GM21723 (cell line): ENCODE measurements around the gene CACNA2D2.
A peak's percentile ranks its signal among the peaks of the same experiment; 100 is the strongest.

Experiments
- ATAC-seq: cut with Tn5 transposase; IDR thresholded peaks from one replicate; pipeline ENCODE4 v1.9.1; 2021; ENCODE audit warnings: mild to moderate bottlenecking, moderate library complexity; ENCODE audit not compliant: unreplicated experiment

The CACNA2D2 gene

DNA sequence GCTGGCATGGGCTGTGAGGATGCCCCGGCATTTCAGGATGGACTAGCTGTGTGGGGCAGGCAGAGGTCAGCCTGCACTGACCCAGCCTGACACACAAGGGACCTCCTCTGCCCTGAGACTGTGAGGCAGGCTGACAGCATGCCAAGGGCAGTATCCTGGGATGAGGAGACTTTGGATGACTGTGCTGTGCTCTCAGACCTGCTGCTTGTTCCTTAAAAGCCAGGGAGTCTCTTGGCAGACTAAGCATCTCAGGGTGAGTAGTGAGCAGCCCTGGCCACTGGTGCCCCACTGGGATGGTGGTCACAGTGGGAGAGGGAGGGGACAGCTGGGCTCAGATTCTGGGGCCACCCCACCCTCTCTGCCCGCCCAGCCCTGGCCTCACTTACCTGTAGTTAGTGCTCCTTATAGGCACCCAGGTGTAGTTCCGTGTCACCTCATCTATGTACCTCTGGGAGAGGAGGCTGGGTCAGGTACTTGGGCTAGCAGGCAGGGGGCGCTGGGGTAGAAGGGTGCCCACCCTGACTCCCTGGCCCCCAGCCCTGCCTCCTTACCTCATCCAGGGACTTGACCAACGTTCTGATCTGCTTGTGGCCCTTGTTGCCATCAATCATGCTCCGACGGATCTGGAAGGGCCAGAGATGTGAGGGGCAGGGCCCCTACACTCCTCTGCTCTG lies 128.0 kb downstream of the CACNA2D2 start:
- ATAC-seq, result no peak

DNA sequence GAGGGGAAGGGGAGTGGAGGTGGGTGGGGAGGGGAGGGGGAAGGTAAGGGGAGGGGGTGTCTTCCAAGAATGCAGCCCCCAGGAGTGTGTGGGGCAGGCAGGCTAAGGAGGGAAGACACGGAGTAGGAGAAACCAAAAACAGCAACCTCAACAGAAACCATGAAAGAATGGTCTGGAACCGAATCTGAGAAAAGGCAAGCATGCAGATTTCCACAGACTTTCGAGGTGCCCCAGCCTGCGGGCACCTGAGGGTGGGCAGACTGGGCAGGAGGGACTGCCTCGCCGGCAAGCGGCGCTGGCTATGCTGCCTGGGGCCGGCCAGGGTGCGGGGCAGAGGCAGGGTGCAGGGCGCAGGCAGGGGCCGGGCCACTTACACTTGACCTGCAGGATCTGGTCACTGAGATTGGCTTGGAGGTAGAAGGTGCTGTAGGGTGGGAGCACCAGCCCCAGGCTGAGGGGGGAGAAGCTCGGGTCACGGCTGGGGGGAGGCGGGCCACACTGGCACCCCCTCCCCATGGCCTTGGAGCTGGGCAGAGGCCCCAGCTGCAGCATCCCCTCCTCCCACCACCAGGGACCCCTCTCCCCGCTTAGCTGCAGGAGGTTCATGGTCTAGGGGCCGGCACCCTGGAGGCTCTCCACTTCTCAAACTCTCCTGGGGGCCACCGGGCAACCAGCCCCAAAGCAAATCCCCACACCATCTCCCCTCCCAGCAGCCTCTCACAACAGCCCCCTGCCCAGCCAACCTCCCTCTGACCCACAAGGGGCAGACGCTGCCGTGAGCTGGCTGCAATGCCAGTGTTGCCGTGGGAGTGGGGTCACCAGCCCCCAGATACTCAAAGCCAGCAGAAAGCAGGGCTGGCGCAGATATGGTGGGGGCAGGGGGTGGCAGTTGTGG lies 128.8 kb downstream of the CACNA2D2 start:
- ATAC-seq, result no peak

DNA sequence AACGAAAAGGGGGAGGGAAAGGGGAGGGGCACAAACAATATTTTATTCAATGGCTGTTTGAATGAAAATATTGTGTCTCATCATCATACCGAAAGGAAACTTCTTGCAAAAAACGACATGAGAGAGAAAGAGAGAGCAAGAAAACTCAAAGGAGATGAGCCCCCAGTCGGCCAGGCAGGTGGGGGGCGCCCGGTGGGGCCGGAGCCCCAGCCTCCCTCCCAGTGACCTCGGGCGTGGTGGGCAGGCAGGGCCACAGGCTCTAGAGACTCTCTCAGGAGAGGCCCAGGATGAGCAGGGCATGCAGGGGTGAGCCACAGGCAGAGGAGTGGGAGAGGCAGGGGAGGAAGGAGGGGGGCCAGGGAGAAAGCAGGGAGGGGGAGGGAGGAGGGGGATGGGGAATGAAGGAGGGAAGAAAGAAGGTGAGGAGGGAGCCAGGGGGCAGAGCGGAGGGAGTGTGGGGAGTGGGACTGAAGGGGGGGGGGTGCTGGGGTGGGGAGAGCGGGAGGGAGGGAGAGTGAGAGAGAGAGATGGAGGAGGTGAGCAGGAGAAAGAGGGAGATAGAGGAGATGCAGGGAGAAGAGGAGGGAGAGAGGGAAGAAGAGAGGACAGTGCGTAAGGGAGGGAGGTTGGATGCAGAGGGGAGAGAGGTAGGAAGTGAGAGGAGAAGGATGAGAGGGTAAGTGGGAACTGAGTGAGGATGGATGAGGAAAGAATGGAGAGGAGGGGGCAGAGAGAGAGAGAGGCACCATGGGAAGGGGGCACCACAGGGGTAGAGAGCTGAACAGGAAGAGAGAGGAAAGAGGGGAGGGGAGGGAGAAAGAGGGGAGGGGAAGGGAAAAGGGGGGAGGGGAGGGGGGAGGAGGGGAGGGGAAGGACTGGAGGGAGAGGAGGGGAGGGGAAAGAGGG lies 130.0 kb downstream of the CACNA2D2 start:
- ATAC-seq, result no peak

GRCh38 chr3:50372349-50372748 lies 131.1 kb downstream of the CACNA2D2 start:
- no peak for ATAC-seq

GRCh38 chr3:50371133-50371685 lies 132.2 kb downstream of the CACNA2D2 start:
- no peak for ATAC-seq

DNA sequence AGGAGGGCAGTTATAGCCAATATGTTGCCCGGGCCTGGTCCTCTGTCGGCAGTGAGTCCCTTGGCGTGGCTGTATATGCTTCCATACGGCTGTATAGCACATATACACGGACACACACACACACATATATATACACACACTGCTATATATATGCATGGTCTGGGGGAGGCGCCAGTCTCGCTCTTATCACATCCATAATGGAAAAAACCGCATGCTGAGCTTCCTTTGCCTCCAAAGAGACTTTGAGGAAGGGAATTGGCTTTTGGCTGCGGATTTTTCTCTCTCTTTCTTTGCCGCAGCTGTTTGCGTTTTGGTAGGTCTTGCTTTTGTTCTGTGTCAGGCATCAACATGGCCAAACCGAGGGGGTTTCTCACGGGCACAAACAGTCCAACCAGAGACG lies 132.8 kb downstream of the CACNA2D2 start:
- no peak for ATAC-seq

GRCh38 chr3:50369012-50369670 lies 134.3 kb downstream of the CACNA2D2 start:
- no peak for ATAC-seq

DNA sequence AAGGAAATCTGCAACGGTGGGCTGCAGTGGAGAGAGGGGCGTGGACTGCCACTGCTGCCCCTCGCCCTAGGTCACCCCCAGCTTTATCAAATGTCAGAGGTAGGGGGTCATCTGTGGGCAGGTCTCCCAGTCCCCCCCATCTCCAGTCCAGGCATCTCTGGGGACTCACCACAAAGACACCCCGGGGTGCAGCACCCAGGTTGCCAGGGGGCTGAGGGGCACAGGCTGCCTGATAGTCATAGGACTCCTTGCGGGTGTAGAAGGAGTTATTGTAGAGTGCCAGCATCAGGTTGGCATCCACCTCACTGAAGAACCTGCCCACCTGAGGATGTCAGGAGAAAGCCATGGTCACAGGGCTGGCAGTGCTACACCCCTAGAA lies 137.6 kb downstream of the CACNA2D2 start:
- ATAC-seq, result no peak

DNA sequence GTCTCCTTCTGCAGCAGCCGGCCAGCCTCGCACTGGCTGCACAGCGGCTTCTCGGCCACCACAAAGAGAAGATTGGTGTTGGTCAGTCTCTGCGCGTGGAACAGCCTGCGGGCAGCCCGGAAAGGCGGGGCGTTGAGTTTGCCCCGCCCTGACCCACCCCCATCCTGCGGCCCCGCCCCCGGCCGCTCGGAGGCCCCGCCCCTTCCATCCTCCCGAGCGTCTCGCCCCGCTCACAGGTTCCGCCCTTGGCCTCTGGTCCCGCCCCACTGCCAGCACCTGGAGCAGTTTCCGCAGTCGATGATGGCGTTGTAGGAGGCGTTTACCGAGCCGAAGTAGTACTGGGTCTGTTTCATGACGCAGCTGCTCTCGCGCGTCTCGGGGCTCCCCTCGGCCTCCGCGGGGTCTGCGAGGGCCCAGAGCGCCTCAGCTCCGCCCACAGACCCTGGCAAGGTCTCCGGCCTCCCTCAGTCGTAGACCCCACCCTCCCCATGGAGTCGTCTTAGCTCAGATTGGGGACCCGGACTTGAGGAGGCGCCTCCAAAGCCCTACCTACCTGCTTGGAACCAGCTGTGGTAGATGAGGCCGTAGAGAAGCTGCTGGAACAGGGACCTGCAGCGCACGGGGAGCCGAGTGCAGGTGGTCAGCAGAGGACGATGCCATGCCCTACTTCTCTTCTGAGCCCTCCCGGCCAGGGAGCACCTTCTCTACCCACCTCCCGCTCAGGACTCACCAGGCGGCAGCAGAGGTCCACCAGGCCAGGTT lies 138.2 kb downstream of the CACNA2D2 start:
- ATAC-seq, result peak; percentile 85

DNA sequence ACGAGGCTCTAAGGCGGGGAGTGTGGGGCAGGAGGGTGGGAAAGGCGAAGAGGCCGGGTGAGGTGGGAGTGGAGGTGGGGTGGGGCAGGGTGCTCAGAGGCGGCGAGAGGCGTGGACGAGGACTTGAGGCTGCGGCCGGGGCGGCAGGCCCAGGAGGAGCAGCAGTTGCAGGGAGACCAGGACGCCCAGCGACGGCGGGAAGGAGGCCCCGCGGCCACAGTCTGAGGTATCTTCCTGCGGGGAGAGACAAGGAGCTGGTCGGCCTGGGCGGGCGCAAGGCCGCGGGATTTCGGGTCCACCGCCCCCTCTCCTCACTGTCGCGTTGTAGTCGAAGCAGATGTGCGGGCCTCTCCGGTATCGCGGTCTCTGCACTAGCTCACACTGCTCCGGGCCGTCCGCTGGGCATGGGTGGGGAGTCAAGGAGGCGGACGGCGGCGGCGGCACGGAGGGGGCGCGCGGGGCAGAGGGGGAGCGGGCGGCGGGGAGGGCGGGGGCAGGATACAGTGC lies 138.8 kb downstream of the CACNA2D2 start:
- no peak for ATAC-seq

- ATAC-seq, result peak; percentile 15
Measured at GRCh38 chr3:50359760-50360110, 143.7 kb downstream of the CACNA2D2 start.

- ATAC-seq, result peak; percentile 99
Measured at GRCh38 chr3:50358911-50359759, 144.3 kb downstream of the CACNA2D2 start, which contains the start of gene TMEM115. TSS of gene TMEM115 (minus strand) at chr3:50359521. CDS start at chr3:50359063, 458 bp downstream.

- no peak for ATAC-seq
Measured at GRCh38 chr3:50358355-50358910, 145.0 kb downstream of the CACNA2D2 start.

- no peak for ATAC-seq
Measured at GRCh38 chr3:50357481-50357880, 146.0 kb downstream of the CACNA2D2 start.

- ATAC-seq, result no peak
Measured at GRCh38 chr3:50356553-50356952, 146.9 kb downstream of the CACNA2D2 start.

DNA sequence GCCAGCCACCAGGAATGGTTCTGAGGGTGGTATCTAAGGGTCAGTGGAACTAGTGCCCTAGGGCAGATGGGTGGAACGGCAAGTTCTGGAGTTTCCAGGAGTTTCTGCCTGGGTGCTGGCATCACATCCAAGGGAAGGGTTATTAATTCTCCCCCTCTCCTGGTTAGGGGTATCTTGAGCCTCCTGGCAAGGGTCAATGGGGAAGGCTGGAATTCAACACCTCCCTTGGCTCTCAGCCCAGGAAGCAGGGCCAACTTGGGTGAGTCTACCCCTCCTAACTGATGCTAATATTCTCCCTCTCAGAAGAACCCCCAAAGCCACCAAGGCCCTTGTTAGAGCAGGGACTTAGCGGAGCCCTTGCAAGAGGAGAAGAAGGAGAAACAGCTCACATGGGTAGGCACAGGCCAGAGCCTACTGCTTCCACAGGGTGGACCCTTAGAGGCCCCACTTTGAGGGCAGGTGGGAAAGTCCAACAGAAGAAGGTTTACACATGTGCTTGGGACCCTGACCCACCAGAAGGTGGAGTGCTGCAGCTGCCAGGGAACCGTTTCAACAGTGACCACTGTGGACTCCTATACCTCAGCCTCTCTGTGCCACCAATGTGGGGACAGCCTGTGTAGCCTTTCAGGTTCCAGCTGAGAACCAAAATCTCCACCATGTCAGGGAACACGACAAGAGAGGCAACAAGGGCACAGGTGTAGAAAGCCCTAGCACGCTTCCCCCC lies 147.4 kb downstream of the CACNA2D2 start:
- no peak for ATAC-seq

DNA sequence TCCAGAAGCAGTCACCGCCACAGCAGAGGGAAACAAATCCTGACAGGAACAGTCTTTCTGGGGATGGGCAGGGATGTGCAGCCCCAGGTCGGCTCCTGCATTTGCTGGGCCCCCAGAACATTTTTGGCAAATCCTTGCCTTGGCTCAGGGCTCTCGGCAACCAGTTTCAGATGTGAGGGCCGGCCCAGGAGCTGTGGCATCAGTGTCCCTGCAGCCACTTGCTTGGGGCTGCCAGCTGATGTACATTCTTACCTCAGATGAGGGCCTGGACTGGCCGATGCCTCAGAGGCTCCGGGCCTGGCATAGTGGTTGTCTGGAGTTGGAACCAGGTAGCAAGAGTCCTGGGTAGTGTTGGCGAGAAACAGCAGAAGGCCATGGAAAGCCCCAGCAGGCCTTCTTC lies 148.6 kb downstream of the CACNA2D2 start:
- no peak for ATAC-seq
